Peyer's patch (tissue), 4 donors: Measurements from ENCODE around the gene CAMK1G. TPM values are rescaled to one million over a fixed set of nuclear protein-coding genes. Genes with fewer than 3 reads are reported as not detected.

ENCODE experiments used
- DNase-seq, 3 donors: peaks; one replicate each; pipeline ENCODE4 v3.0.0-alpha.2; 2017 to 2019
- H3K27ac ChIP-seq, 4 donors: fragments of 200-600 bp; sonication (generic); one replicate each; pipeline ENCODE4 v1.5.1; 2016 to 2019
- H3K27me3 ChIP-seq, 2 donors: fragments of 200-600 bp; sonication (generic); one replicate each; pipeline ENCODE4 v1.5.1; 2019
- H3K36me3 ChIP-seq, 3 donors: fragments of 200-600 bp; sonication (generic); one replicate each; pipeline ENCODE4 v1.5.1; 2016 to 2019
- H3K4me1 ChIP-seq, 4 donors: fragments of 200-600 bp; sonication (generic); one replicate each; pipeline ENCODE4 v1.5.1; 2016 to 2019
- H3K4me3 ChIP-seq, 4 donors: fragments of 200-600 bp; sonication (generic); 1 replicate in 3 of 4; 2 replicates in 1 of 4; pipeline ENCODE4 v1.5.1; 2016 to 2019; ENCODE audit warnings: mild to moderate bottlenecking in 1 of 4
- H3K9me3 ChIP-seq, 4 donors: fragments of 200-600 bp; sonication (generic); one replicate each; pipeline ENCODE4 v1.5.1; 2016 to 2019; ENCODE audit warnings: mild to moderate bottlenecking in 1 of 4
- CTCF ChIP-seq, 6 experiments: fragments of 450-650 bp in 4 of 6; fragments of 200-600 bp in 2 of 6; sonication (generic) in 1 of 6; IDR thresholded peaks; one replicate each; pipeline ENCODE4 v1.5.1; 2017 to 2019; ENCODE audit warnings: antibody characterized with exemption in 6 of 6, mild to moderate bottlenecking in 3 of 6, moderate library complexity in 1 of 6
- POLR2A ChIP-seq, 2 donors: fragments of 450-650 bp; IDR thresholded peaks; one replicate each; pipeline ENCODE4 v1.5.1; 2017; ENCODE audit warnings: antibody characterized with exemption in 2 of 2, mild to moderate bottlenecking in 2 of 2, moderate library complexity in 2 of 2
- total RNA-seq, 4 donors: library from RNA; depleted of rRNA; stranded (reverse); fragments of >200 nt; gene quantifications; one replicate each; pipeline ENCODE4 v1.1.0, GENCODE V29; 2016

The CAMK1G gene
- total RNA-seq, 4 donors from 2014 or later = not detected

DNA sequence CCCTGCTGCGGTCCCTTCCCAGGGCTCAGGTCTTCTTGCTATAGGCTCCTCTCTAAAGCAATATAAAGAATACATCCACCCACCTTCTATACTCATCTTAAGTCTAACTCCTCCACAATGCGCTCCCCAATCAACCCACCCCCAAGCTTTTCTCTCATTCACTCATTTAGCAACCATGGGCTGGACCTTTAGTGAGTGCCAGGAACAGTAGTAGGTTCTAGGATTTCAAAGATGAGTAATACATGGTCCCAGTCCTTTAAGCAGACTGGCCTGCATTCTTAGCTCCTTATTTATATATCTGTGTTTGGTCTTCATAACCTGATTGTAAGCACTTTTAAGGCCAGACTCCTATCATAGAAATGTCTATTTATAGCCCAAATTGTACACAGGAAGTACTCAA, 5.9 kb downstream of the CAMK1G start:
- no peak for DNase-seq
- H3K27ac ChIP-seq = no peak overlapping the region
- no peak for TF ChIP-seq POLR2A (IDR thresholded peaks at IDR 0.05)
- no peak for TF ChIP-seq CTCF (IDR thresholded peaks at IDR 0.05)
- H3K4me1 ChIP-seq = peaks cover 0 to 11% (median 0%) of the 10 kb centered on the region in 4 donors
- no peak overlapping the region for H3K4me3 ChIP-seq
- no peaks in the 10 kb centered on the region for H3K36me3 ChIP-seq
- no peaks in the 10 kb centered on the region for H3K9me3 ChIP-seq
- H3K27me3 ChIP-seq = no peaks in the 10 kb centered on the region

- TF ChIP-seq CTCF (IDR thresholded peaks at IDR 0.05) = no peak
- TF ChIP-seq POLR2A (IDR thresholded peaks at IDR 0.05) = no peak
- no peaks in the 10 kb centered on the region for H3K9me3 ChIP-seq
- H3K36me3 ChIP-seq = no peaks in the 10 kb centered on the region
- peaks cover 0 to 11% (median 0%) of the 10 kb centered on the region in 4 donors for H3K4me1 ChIP-seq
- no peak for DNase-seq
- no peak overlapping the region for H3K27ac ChIP-seq
- no peaks in the 10 kb centered on the region for H3K27me3 ChIP-seq
- H3K4me3 ChIP-seq = no peak overlapping the region
Measured at GRCh38 chr1:209589863-209590262, 6.3 kb downstream of the CAMK1G start.

DNA sequence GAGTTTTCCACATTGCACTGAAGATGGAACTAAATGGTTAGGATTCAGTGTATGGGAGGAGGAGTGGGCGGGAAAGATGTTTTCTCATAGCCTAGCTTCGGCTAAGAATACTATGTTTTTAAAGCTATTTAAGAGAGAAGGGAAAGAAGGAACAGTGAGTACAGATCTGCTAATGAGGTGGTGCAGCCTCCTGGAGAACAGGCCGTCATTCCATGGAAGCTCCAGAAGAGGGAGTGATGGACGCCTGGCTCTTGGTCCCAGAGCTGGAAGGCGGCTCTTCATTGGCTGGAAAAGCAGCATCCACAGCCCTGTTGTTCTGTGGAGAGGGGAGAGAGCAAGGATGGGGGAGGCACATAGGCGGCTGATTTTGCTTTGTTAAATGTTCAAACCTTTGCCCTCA, 6.9 kb downstream of the CAMK1G start:
- no peak for DNase-seq
- H3K4me3 ChIP-seq = no peak overlapping the region

DNA sequence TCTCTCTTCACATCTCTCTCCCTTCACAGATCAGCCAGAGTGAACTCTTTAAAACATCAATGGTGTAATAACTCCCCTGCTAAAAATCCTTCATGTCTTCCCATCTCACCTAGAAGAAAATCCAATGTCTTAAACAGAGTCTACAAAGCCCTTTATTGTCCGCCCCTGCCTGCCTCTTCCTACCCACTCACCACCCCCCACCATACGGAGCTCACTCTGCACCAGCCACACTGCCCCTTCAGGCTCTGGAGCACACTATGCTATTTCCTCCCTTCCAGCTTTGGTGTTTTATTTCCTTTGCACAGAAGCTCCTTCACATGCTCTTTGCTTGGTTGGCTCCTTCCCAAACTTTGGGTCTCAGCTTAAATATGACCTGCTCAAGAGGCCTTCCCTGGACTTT, 10.2 kb downstream of the CAMK1G start:
- no peak overlapping the region for H3K4me3 ChIP-seq
- H3K9me3 ChIP-seq = no peaks in the 10 kb centered on the region
- no peaks in the 10 kb centered on the region for H3K4me1 ChIP-seq
- no peak for TF ChIP-seq CTCF (IDR thresholded peaks at IDR 0.05)
- TF ChIP-seq POLR2A (IDR thresholded peaks at IDR 0.05) = no peak
- no peak overlapping the region for H3K27ac ChIP-seq
- no peak for DNase-seq
- H3K36me3 ChIP-seq = no peaks in the 10 kb centered on the region
- H3K27me3 ChIP-seq = no peaks in the 10 kb centered on the region

More for the DNA sequence above, 6.9 kb downstream of the CAMK1G start:
- Histone ChIP-seq H3K36me3 (no peaks in the 10 kb centered on the region), H3K9me3 (no peaks in the 10 kb centered on the region), H3K27me3 (no peaks in the 10 kb centered on the region), H3K27ac (no peak overlapping the region), H3K4me1 (peaks cover 0 to 8% (median 0%) of the 10 kb centered on the region in 4 donors)
- TF ChIP-seq CTCF (IDR thresholded peaks at IDR 0.05) (peak in 2 of 6 experiments; percentile 28 to 41), POLR2A (IDR thresholded peaks at IDR 0.05) (no peak)

GRCh38 chr1:209594440-209594839, 10.9 kb downstream of the CAMK1G start:
- Histone ChIP-seq H3K9me3 (no peaks in the 10 kb centered on the region), H3K4me1 (no peaks in the 10 kb centered on the region), H3K36me3 (no peaks in the 10 kb centered on the region), H3K27me3 (no peaks in the 10 kb centered on the region), H3K4me3 (no peak overlapping the region), H3K27ac (no peak overlapping the region)
- TF ChIP-seq POLR2A (IDR thresholded peaks at IDR 0.05) (no peak), CTCF (IDR thresholded peaks at IDR 0.05) (no peak)
- no peak for DNase-seq

DNA sequence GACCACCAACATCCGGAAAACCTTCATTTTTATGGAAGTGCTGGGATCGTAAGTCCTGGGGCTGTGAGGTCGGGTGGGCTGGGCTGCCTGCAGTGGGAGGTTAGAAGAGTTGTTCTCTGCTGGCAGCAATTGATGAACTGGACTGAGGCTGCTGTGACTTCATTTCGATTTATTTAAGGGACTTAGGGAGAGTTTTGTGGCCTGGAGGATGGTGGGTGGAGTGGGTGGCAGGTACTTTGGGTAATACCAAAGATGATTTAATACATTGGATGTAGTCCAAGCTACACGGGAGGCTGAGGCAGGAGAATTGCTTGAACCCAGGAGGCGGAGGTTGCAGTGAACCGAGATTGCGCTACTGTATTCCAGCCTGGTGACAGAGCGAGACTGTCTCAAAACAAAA, 11.5 kb downstream of the CAMK1G start:
- H3K4me3 ChIP-seq = no peak overlapping the region
- no peaks in the 10 kb centered on the region for H3K36me3 ChIP-seq
- no peak for DNase-seq
- no peak for TF ChIP-seq POLR2A (IDR thresholded peaks at IDR 0.05)
- no peak for TF ChIP-seq CTCF (IDR thresholded peaks at IDR 0.05)
- no peaks in the 10 kb centered on the region for H3K4me1 ChIP-seq
- no peaks in the 10 kb centered on the region for H3K9me3 ChIP-seq
- no peak overlapping the region for H3K27ac ChIP-seq
- no peaks in the 10 kb centered on the region for H3K27me3 ChIP-seq
